Coronary artery (tissue), 2 donors: ENCODE data around the gene CCBE1.

Experiments used
- DNase-seq: peaks from one replicate; pipeline ENCODE4 v3.0.0-alpha.2; 2017; ENCODE audit warnings: low spot score
- H3K27ac ChIP-seq, 2 donors: fragments of 200-600 bp; sonication (generic); one replicate each; pipeline ENCODE4 v1.5.1; 2016 to 2019
- H3K4me3 ChIP-seq: fragments of 200-600 bp; sonication (generic); 2 replicates; pipeline ENCODE4 v1.5.1; 2016; ENCODE audit warnings: mild to moderate bottlenecking, moderate library complexity
- CTCF ChIP-seq: fragments of 200-600 bp; sonication (generic); IDR thresholded peaks from one replicate; pipeline ENCODE4 v1.5.1; 2019; ENCODE audit warnings: antibody characterized with exemption

CCBE1 gene

GRCh38 chr18:59620381-59620780 is 76.8 kb downstream of the CCBE1 start:
- no peak overlapping the region for H3K4me3 ChIP-seq
- no peak overlapping the region for H3K27ac ChIP-seq
- no peak for TF ChIP-seq CTCF
- no peak for DNase-seq

- TF ChIP-seq CTCF = no peak
These were observed 77.4 kb downstream of the CCBE1 start for GRCh38 chr18:59619816-59620215.

GRCh38 chr18:59617468-59617932 is 79.7 kb downstream of the CCBE1 start:
- no peak overlapping the region for H3K4me3 ChIP-seq
- no peak for TF ChIP-seq CTCF
- no peak overlapping the region for H3K27ac ChIP-seq
- DNase-seq = no peak

More at GRCh38 chr18:59619816-59620215, 77.4 kb downstream of the CCBE1 start:
- no peak overlapping the region for H3K27ac ChIP-seq
- no peak overlapping the region for H3K4me3 ChIP-seq
- DNase-seq = no peak

- H3K4me3 ChIP-seq = no peak overlapping the region
- no peak for TF ChIP-seq CTCF
- no peak for DNase-seq
- no peak overlapping the region for H3K27ac ChIP-seq
These were observed 80.7 kb downstream of the CCBE1 start for GRCh38 chr18:59616501-59616900.

- Histone ChIP-seq H3K27ac (no peak overlapping the region), H3K4me3 (no peak overlapping the region)
- DNase-seq = no peak
- no peak for TF ChIP-seq CTCF
These were observed 83.3 kb downstream of the CCBE1 start for GRCh38 chr18:59613903-59614302.

- no peak for DNase-seq
- Histone ChIP-seq H3K27ac (no peak overlapping the region), H3K4me3 (no peak overlapping the region)
- no peak for TF ChIP-seq CTCF
These were observed 84.8 kb downstream of the CCBE1 start for GRCh38 chr18:59612381-59612780.

- no peak overlapping the region for H3K27ac ChIP-seq
- no peak overlapping the region for H3K4me3 ChIP-seq
- no peak for TF ChIP-seq CTCF
- DNase-seq = no peak
These were observed 86.6 kb downstream of the CCBE1 start for GRCh38 chr18:59610546-59611140.
